Esophagus squamous epithelium (tissue), 5 donors: ENCODE measurements around the gene NUP210. TPM values are rescaled to one million over a fixed set of nuclear protein-coding genes. Genes with fewer than 3 reads are reported as not detected.

Experiments used
- DNase-seq: peaks from one replicate; lab custom pipeline; 2025; lab: John Stamatoyannopoulos, UW
- H3K27ac ChIP-seq, 4 donors: fragments of 200-600 bp; sonication (generic); one replicate each; pipeline ENCODE4 v1.5.1; 2016 to 2019; ENCODE audit warnings: mild to moderate bottlenecking in 1 of 4
- H3K27me3 ChIP-seq, 4 donors: fragments of 200-600 bp; sonication (generic); 1 replicate in 3 of 4; 2 replicates in 1 of 4; pipeline versions ENCODE4 v1.5.1 to v1.6.0; 2017 to 2021; ENCODE audit warnings: antibody characterized with exemption in 1 of 4
- H3K36me3 ChIP-seq, 3 donors: fragments of 200-600 bp; sonication (generic); one replicate each; pipeline ENCODE4 v1.5.1; 2016 to 2019
- H3K4me1 ChIP-seq, 3 donors: fragments of 200-600 bp; sonication (generic); one replicate each; pipeline ENCODE4 v1.5.1; 2017 to 2019
- H3K4me3 ChIP-seq, 4 donors: fragments of 200-600 bp; sonication (generic); 1 replicate in 3 of 4; 2 replicates in 1 of 4; pipeline ENCODE4 v1.5.1; 2016 to 2019; ENCODE audit warnings: mild to moderate bottlenecking in 2 of 4, moderate library complexity in 1 of 4
- H3K9me3 ChIP-seq, 3 donors: fragments of 200-600 bp; sonication (generic); one replicate each; pipeline ENCODE4 v1.5.1; 2016 to 2019
- POLR2A ChIP-seq, 4 donors: fragments of 450-650 bp; IDR thresholded peaks; one replicate each; pipeline ENCODE4 v1.6.1; 2017; ENCODE audit warnings: antibody characterized with exemption in 4 of 4, mild to moderate bottlenecking in 4 of 4, moderate library complexity in 3 of 4
- WGBS, 2 donors: methylation state at CpG; one replicate each; pipeline ENCODE4 v1.1.5; 2018; 5-methylcytosine and 5-hydroxymethylcytosine counted together
- intact Hi-C: fragments of 100-400 bp; cut with DNase I; formaldehyde crosslinking; loops from one replicate; pipeline ENCODE4 v1.15.0; 2022
- total RNA-seq, 4 donors: library from RNA; depleted of rRNA; stranded (reverse); fragments of >200 nt; gene quantifications; one replicate each; pipeline ENCODE4 v1.1.0, GENCODE V29; 2016
- TF ChIP-seq, protein P1 (sequence below), 6 experiments: fragments of 450-650 bp in 4 of 6; fragments of 200-600 bp in 2 of 6; sonication (generic) in 2 of 6; IDR thresholded peaks; one replicate each; pipeline ENCODE4 v1.5.1; 2016 to 2019; ENCODE audit warnings: antibody characterized with exemption in 6 of 6, mild to moderate bottlenecking in 4 of 6, moderate library complexity in 4 of 6
- donor health status: DM: yes; HTN: yes; CAD: no.

NUP210 gene
- total RNA-seq, 4 donors from 2014 or later: 7.2 to 14.5 (median 9.4) TPM

DNA sequence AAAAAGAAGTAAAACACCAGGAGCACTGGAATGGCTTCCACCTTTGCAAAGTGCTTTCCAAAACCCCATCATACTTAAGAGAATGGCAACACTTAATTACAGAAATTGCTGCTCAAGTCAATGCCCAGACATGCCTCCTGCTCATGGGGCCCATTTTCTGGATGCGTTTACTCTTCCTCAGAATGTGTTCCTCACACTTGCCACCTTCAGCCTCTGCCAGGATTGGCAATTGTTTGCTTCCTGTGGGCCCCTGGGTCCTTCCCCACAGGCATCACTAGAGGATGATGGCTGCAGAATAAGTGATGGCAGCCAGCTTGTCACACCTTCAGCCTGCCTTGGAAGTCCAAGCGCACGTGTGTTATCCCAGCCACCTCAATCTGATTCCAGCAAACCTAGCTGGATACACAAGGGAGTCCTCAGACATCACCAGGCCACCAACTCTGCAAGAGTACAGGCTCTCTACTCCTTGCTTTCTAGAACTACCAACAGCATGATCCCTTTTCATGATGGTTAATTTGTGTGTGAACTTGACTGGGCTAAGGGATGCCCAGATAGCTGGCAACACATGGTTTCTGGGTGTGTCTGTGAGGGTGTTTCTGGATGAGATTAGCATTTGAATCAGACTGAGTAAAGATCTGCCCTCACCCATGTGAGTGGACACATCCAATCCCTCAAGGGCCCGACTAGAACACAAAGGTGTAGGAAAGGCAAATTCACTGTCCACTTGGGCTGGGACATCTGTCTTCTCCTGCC, 4.9 kb upstream of the NUP210 start:
- Histone ChIP-seq H3K27me3 (peaks cover 0 to 7% (median 0%) of the 10 kb centered on the region in 4 donors), H3K4me1 (peaks cover 0 to 12% (median 3%) of the 10 kb centered on the region in 3 donors), H3K36me3 (no peaks in the 10 kb centered on the region), H3K4me3 (no peak overlapping the region), H3K9me3 (no peaks in the 10 kb centered on the region), H3K27ac (no peak overlapping the region)
- no peak for TF ChIP-seq POLR2A (IDR thresholded peaks at IDR 0.05)
- TF ChIP-seq, protein P1, sequence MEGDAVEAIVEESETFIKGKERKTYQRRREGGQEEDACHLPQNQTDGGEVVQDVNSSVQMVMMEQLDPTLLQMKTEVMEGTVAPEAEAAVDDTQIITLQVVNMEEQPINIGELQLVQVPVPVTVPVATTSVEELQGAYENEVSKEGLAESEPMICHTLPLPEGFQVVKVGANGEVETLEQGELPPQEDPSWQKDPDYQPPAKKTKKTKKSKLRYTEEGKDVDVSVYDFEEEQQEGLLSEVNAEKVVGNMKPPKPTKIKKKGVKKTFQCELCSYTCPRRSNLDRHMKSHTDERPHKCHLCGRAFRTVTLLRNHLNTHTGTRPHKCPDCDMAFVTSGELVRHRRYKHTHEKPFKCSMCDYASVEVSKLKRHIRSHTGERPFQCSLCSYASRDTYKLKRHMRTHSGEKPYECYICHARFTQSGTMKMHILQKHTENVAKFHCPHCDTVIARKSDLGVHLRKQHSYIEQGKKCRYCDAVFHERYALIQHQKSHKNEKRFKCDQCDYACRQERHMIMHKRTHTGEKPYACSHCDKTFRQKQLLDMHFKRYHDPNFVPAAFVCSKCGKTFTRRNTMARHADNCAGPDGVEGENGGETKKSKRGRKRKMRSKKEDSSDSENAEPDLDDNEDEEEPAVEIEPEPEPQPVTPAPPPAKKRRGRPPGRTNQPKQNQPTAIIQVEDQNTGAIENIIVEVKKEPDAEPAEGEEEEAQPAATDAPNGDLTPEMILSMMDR (IDR thresholded peaks at IDR 0.05): no peak
- 53 to 76% methylated on average over 4 of the region's 4 CpGs for WGBS, 2 donors
- no peak for DNase-seq
- intact Hi-C loops: no loop called here

DNA sequence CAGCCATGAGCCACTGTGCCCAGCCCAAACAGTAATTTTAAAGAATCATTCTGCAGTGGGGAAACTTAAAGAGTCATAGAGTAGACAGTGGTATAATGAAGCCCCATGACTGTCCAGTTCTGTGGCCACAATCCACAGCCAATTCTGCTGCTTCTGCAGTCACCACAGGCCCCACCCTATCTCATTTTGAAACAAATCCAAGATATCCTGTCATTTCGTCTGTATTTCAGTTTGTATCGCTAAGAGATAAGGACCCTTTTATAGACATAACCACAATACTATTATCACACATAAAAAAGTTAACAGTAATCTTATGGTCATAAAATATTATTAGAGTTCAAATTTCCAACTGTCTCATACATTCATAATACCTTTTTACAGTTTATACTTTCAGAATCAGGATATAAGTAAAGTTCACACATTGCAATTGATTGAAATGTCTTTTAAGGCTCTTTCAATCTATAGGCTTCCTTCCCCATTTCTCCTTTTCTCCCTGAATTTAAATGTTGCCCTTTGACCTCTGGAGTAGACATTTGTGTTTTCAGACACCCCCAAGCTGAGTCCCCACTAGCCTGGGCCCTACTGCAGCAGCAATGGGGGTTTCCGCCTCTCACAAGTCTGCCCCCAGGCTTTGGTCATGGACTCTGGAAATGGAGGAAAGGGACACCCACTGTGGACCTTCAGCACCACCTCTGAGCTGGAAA, 4.2 kb upstream of the NUP210 start:
- no peaks in the 10 kb centered on the region for H3K9me3 ChIP-seq
- H3K36me3 ChIP-seq: no peaks in the 10 kb centered on the region
- intact Hi-C loops: no loop called here
- H3K4me1 ChIP-seq: peaks cover under 1 to 19% (median 5%) of the 10 kb centered on the region in 3 donors
- WGBS, 2 donors: 68 to 82% methylated on average over 3 of the region's 3 CpGs
- DNase-seq: no peak
- no peak for TF ChIP-seq POLR2A (IDR thresholded peaks at IDR 0.05)
- TF ChIP-seq, protein P1 (IDR thresholded peaks at IDR 0.05): no peak
- H3K4me3 ChIP-seq: no peak overlapping the region
- peaks cover 0 to 14% (median 0%) of the 10 kb centered on the region in 4 donors for H3K27me3 ChIP-seq
- no peak overlapping the region for H3K27ac ChIP-seq

GRCh38 chr3:13420831-13421765, 976 bp upstream of the NUP210 start:
- peak overlapping the region; percentile 41 to 82 (median 56) for H3K4me3 ChIP-seq
- intact Hi-C loops: no loop called here
- peak overlapping the region; percentile 45 to 77 (median 68) for H3K27ac ChIP-seq
- 55 to 57% methylated on average over 13 to 20 of the region's 27 CpGs for WGBS, 2 donors
- H3K9me3 ChIP-seq: no peaks in the 10 kb centered on the region
- peaks cover 4 to 43% (median 7%) of the 10 kb centered on the region in 3 donors for H3K4me1 ChIP-seq
- H3K27me3 ChIP-seq: peaks cover 0 to 19% (median 0%) of the 10 kb centered on the region in 4 donors
- TF ChIP-seq, protein P1 (IDR thresholded peaks at IDR 0.05): no peak
- peak in 2 of 4 donors; percentile 10 to 45 for TF ChIP-seq POLR2A (IDR thresholded peaks at IDR 0.05)
- no peaks in the 10 kb centered on the region for H3K36me3 ChIP-seq
- DNase-seq: peak; percentile 24

GRCh38 chr3:13419505-13420044, 547 bp downstream of the NUP210 start:
- peaks cover 0 to 19% (median 0%) of the 10 kb centered on the region in 4 donors for H3K27me3 ChIP-seq
- peak overlapping the region; percentile 19 to 77 (median 68) for H3K27ac ChIP-seq
- 0% methylated on average over 9 of the region's 64 CpGs; no CpG with 5 or more reads in 1 of the 2 donors for WGBS, 2 donors
- H3K4me3 ChIP-seq: peak overlapping the region; percentile 41 to 82 (median 56)
- no peak for TF ChIP-seq POLR2A (IDR thresholded peaks at IDR 0.05)
- TF ChIP-seq, protein P1 (IDR thresholded peaks at IDR 0.05): no peak
- H3K36me3 ChIP-seq: no peaks in the 10 kb centered on the region
- H3K4me1 ChIP-seq: peaks cover 7 to 58% (median 17%) of the 10 kb centered on the region in 3 donors
- H3K9me3 ChIP-seq: no peaks in the 10 kb centered on the region
- no peak for DNase-seq
- intact Hi-C loops: no loop called here
